ENCODE data around the gene EID3. TPM values are rescaled to one million over a fixed set of nuclear protein-coding genes. Genes with fewer than 3 reads are reported as not detected.

EID3 gene
- total and polyA plus RNA-seq, 2 of the 8 experiments (the other 6 are each of a cell fraction or from before 2014, with no cell fraction given) = 1.2 to 2.8 TPM

DNA sequence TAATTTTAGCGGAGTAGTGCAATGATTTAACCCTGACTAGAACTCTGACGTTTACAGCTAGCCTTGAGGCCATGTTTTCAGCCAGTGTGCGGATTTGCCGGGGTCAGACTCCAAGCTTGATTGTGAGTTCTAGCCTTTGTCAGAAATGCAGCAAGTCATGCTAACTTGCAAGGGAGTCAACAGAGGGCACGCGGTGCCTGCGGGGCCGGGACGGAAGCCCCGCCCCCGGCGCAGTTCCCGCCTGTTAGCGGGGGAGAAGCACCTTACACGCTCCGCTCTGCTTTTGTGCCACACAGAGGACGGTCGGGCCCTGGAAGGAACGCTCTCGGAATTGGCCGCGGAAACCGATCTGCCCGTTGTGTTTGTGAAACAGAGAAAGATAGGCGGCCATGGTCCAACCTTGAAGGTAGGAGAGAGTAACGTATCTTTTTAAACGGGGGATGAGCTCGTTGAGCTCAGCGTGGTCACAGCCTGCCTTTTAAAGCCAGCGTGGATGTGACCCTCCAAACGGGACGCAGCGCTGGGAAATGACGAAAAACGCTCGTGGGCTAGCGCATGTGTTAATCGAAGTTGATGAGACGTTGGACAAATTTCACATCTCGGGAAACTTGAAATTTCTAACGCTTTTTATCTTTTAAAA lies 14.8 kb upstream of the EID3 start (continued):
- TF ChIP-seq MAFK (IDR thresholded peaks at IDR 0.05; ENCODE audit: low read depth, low read length) (peak; percentile 77; the same call in 1 of the 2 replicates), TEAD4 (IDR thresholded peaks at IDR 0.05; ENCODE audit: low read depth, low read length) (no peak), KDM4A (IDR thresholded peaks at IDR 0.05; ENCODE audit: low read depth, low read length, severe bottlenecking) (no peak), FOSL1 (IDR thresholded peaks at IDR 0.05; ENCODE audit: insufficient read depth, low read depth, low read length) (no peak), SP4 (IDR thresholded peaks at IDR 0.05; ENCODE audit: low read length) (no peak), HDAC6 (IDR thresholded peaks at IDR 0.05; ENCODE audit: low read depth, low read length) (no peak), JUND (IDR thresholded peaks at IDR 0.05; ENCODE audit: low read length) (no peak), EP300 (IDR thresholded peaks at IDR 0.05; ENCODE audit: borderline replicate concordance in 1 of 2, low read depth in 2 of 2, low read length in 2 of 2) (peak in 1 of 2 experiments; percentile 74; a peak in 1 of 3 replicates), SIN3A (conservative IDR thresholded peaks at IDR 0.05 in 1 of 2, IDR thresholded peaks at IDR 0.05 in 1 of 2; ENCODE audit: low read depth in 1 of 2, low read length in 2 of 2) (peak; percentile 84 to 96), RFX5 (IDR thresholded peaks at IDR 0.05; ENCODE audit: borderline replicate concordance, low read depth, low read length) (no peak), CBX8 (IDR thresholded peaks at IDR 0.05; ENCODE audit: borderline replicate concordance, low read depth, low read length) (no peak), SP2 (IDR thresholded peaks at IDR 0.05; ENCODE audit: low read length) (no peak), JUN (IDR thresholded peaks at IDR 0.05; ENCODE audit: low read depth, low read length) (no peak), BCL11A (IDR thresholded peaks at IDR 0.05; ENCODE audit: low read depth in 2 of 2, low read length in 2 of 2) (no peak), CREB1 (IDR thresholded peaks at IDR 0.05) (0 out of 2 replicates have a peak, but pooled peaks have one; percentile 31), KDM5A (IDR thresholded peaks at IDR 0.05; ENCODE audit: low read length) (no peak), NANOG (IDR thresholded peaks at IDR 0.05; ENCODE audit: insufficient read depth, low read depth, low read length, poor library complexity, severe bottlenecking) (peak; percentile 13)
- TF ChIP-seq, protein P1, sequence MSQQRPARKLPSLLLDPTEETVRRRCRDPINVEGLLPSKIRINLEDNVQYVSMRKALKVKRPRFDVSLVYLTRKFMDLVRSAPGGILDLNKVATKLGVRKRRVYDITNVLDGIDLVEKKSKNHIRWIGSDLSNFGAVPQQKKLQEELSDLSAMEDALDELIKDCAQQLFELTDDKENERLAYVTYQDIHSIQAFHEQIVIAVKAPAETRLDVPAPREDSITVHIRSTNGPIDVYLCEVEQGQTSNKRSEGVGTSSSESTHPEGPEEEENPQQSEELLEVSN (IDR thresholded peaks at IDR 0.05) = peak; percentile 97
- TF ChIP-seq, protein P2, sequence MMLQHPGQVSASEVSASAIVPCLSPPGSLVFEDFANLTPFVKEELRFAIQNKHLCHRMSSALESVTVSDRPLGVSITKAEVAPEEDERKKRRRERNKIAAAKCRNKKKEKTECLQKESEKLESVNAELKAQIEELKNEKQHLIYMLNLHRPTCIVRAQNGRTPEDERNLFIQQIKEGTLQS (IDR thresholded peaks at IDR 0.05; ENCODE audit: insufficient read depth, low read depth, low read length) = no peak
